Tibial artery (tissue), 4 donors: Measurements from ENCODE around the gene GAPDH.
A peak's percentile ranks its signal among the peaks of the same experiment; 100 is the strongest.
"Not testable (repeated sequence)": the region's sequence is repeated elsewhere in the genome, so short reads cannot be mapped to it uniquely, and the experiment has no call there.

ENCODE experiments used
- DNase-seq, 2 donors: peaks; one replicate each; pipeline ENCODE4 v3.0.0-alpha.2; 2019
- H3K27ac ChIP-seq, 2 donors: fragments of 200-600 bp; sonication (generic) in 1 of 2; 1 replicate in 1 of 2; 2 replicates in 1 of 2; pipeline ENCODE4 v1.5.1; 2018 to 2019; ENCODE audit warnings: mild to moderate bottlenecking in 1 of 2
- H3K27me3 ChIP-seq, 2 donors: fragments of 200-600 bp; sonication (generic) in 1 of 2; one replicate each; pipeline versions ENCODE4 v1.5.1 to v1.6.0; 2016 to 2019
- H3K36me3 ChIP-seq, 3 donors: fragments of 200-600 bp; sonication (generic) in 2 of 3; one replicate each; pipeline ENCODE4 v1.5.1; 2016 to 2019; ENCODE audit warnings: mild to moderate bottlenecking in 2 of 3
- H3K4me1 ChIP-seq, 4 donors: fragments of 200-600 bp; sonication (generic) in 2 of 4; 1 replicate in 3 of 4; 2 replicates in 1 of 4; pipeline ENCODE4 v1.5.1; 2016 to 2019
- H3K4me3 ChIP-seq, 2 donors: fragments of 200-600 bp; sonication (generic) in 1 of 2; 1 replicate in 1 of 2; 2 replicates in 1 of 2; pipeline ENCODE4 v1.5.1; 2018 to 2019; ENCODE audit warnings: mild to moderate bottlenecking in 2 of 2
- H3K9me3 ChIP-seq, 3 donors: fragments of 200-600 bp; sonication (generic) in 1 of 3; one replicate each; pipeline ENCODE4 v1.5.1; 2016 to 2019
- intact Hi-C: fragments of 100-400 bp; cut with DNase I; formaldehyde crosslinking; loops from one replicate; pipeline ENCODE4 v1.15.0; 2023; ENCODE audit warnings: low total_unique reads
- TF ChIP-seq, protein P1 (sequence below), 2 experiments: fragments of 200-600 bp in 1 of 2; fragments of 450-650 bp in 1 of 2; IDR thresholded peaks; one replicate each; pipeline ENCODE4 v1.5.1; 2017 to 2019; ENCODE audit warnings: antibody characterized with exemption in 2 of 2, mild to moderate bottlenecking in 1 of 2, moderate library complexity in 1 of 2

GAPDH gene

GRCh38 chr12:6493497-6494257 lies 40.6 kb upstream of the GAPDH start, which contains the start of gene NCAPD2:
TSS of gene NCAPD2 (plus strand) at chr12:6494102. CDS start at chr12:6495099, 997 bp downstream.
- Histone ChIP-seq H3K27ac (peak within 1 kb of the TSS; percentile 94 to 97), H3K4me3 (peak within 1 kb of the TSS; percentile 75 to 97), H3K4me1 (peaks cover 0 to 27% (median 23%) of the 10 kb centered on the region in 4 donors), H3K27me3 (no peaks in the 10 kb centered on the region), H3K36me3 (peaks cover 14 to 39% (median 25%) of the 10 kb centered on the region in 3 donors), H3K9me3 (no peaks in the 10 kb centered on the region)
- TF ChIP-seq, protein P1, sequence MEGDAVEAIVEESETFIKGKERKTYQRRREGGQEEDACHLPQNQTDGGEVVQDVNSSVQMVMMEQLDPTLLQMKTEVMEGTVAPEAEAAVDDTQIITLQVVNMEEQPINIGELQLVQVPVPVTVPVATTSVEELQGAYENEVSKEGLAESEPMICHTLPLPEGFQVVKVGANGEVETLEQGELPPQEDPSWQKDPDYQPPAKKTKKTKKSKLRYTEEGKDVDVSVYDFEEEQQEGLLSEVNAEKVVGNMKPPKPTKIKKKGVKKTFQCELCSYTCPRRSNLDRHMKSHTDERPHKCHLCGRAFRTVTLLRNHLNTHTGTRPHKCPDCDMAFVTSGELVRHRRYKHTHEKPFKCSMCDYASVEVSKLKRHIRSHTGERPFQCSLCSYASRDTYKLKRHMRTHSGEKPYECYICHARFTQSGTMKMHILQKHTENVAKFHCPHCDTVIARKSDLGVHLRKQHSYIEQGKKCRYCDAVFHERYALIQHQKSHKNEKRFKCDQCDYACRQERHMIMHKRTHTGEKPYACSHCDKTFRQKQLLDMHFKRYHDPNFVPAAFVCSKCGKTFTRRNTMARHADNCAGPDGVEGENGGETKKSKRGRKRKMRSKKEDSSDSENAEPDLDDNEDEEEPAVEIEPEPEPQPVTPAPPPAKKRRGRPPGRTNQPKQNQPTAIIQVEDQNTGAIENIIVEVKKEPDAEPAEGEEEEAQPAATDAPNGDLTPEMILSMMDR (IDR thresholded peaks at IDR 0.05) = peak; percentile 54 to 65
- peak; percentile 97 for DNase-seq
- intact Hi-C loops = loop anchor here (5.0 kb wide), 1 partner anchor 39 kb away; the partner anchor contains the start of gene GAPDH

GRCh38 chr12:6494258-6494743 lies 40.0 kb upstream of the GAPDH start:
- intact Hi-C loops = loop anchor here (5.0 kb wide), 1 partner anchor 38 kb away; the partner anchor contains the start of gene GAPDH
- no peaks in the 10 kb centered on the region for H3K27me3 ChIP-seq
- TF ChIP-seq, protein P1 (IDR thresholded peaks at IDR 0.05) = no peak
- H3K27ac ChIP-seq = peak overlapping the region; percentile 94 to 97
- H3K9me3 ChIP-seq = no peaks in the 10 kb centered on the region
- H3K36me3 ChIP-seq = peaks cover 18 to 45% (median 31%) of the 10 kb centered on the region in 3 donors
- no peak for DNase-seq
- peaks cover 0 to 27% (median 23%) of the 10 kb centered on the region in 4 donors for H3K4me1 ChIP-seq
- peak overlapping the region; percentile 75 to 97 for H3K4me3 ChIP-seq

DNA sequence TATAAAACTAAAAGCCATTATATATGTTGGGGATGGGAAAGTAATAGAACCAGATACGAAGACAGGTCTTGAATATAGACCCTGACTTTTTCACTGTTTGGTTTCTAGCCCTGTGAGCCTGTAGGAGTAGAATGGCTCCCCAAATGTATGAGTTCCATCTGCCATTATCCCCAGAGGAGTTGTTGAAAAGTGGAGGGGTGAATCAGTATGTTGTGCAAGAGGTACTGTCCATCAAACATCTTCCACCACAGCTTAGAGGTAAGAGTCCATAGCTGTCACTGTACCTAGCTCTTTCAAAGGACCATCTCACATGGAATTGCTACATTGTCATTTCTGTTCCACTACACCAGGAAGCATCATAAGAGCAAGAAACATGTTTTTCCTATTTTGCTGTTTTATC lies 39.3 kb upstream of the GAPDH start:
- TF ChIP-seq, protein P1 (IDR thresholded peaks at IDR 0.05) = no peak
- Histone ChIP-seq H3K27me3 (no peaks in the 10 kb centered on the region), H3K4me1 (peaks cover 0 to 27% (median 23%) of the 10 kb centered on the region in 4 donors), H3K4me3 (peak overlapping the region in 1 of 2 donors; percentile 97), H3K27ac (peak overlapping the region in 1 of 2 donors; percentile 94), H3K9me3 (no peaks in the 10 kb centered on the region), H3K36me3 (peaks cover 18 to 52% (median 38%) of the 10 kb centered on the region in 3 donors)
- no peak for DNase-seq
- intact Hi-C loops = loop anchor here (5.0 kb wide), 1 partner anchor 37 kb away; the partner anchor contains the start of gene GAPDH

- intact Hi-C loops, H3K4me3 ChIP-seq, H3K27ac ChIP-seq, H3K9me3 ChIP-seq, DNase-seq, H3K27me3 ChIP-seq: not testable (repeated sequence)
- peaks cover 0 to 22% (median 19%) of the 10 kb centered on the region in 4 donors for H3K4me1 ChIP-seq
- peaks cover 9 to 41% (median 26%) of the 10 kb centered on the region in 3 donors for H3K36me3 ChIP-seq
Measured at GRCh38 chr12:6497291-6497690, 37.0 kb upstream of the GAPDH start.

DNA sequence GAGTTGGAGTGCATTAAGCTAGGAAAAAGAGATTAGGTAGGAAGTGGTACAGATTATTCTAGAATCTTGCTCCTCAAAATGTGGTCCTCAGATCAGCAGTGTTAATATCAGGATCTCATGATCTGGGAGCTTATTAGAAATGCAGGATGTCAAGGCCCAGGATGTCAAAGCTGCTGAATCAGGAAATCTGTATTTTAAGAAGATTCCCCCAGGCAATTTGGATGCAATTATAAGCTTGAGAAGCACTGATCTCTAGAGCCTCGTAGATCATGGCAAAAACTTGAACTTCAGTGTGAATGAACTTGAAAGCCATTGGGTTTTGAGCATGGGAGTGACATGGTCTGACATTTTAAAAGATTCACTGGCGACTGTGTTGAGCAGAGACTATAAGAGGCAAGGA lies 33.9 kb upstream of the GAPDH start:
- intact Hi-C loops = no loop called here
- H3K36me3 ChIP-seq = peaks cover 8 to 54% (median 26%) of the 10 kb centered on the region in 3 donors

More for the DNA sequence above, 33.9 kb upstream of the GAPDH start:
- Histone ChIP-seq H3K9me3 (no peaks in the 10 kb centered on the region), H3K4me3 (no peak overlapping the region), H3K27me3 (no peaks in the 10 kb centered on the region), H3K27ac (no peak overlapping the region), H3K4me1 (peaks cover 0 to 2% (median 2%) of the 10 kb centered on the region in 4 donors)
- TF ChIP-seq, protein P1 (IDR thresholded peaks at IDR 0.05) = no peak
- DNase-seq = no peak
